ENCODE results near the gene CDC5L. TPM values are rescaled to one million over a fixed set of nuclear protein-coding genes. Genes with fewer than 3 reads are reported as not detected.

The CDC5L gene
- total and polyA plus RNA-seq, 3 donors from 2014 or later: 19.7 to 20.5 (median 20.3) TPM

DNA sequence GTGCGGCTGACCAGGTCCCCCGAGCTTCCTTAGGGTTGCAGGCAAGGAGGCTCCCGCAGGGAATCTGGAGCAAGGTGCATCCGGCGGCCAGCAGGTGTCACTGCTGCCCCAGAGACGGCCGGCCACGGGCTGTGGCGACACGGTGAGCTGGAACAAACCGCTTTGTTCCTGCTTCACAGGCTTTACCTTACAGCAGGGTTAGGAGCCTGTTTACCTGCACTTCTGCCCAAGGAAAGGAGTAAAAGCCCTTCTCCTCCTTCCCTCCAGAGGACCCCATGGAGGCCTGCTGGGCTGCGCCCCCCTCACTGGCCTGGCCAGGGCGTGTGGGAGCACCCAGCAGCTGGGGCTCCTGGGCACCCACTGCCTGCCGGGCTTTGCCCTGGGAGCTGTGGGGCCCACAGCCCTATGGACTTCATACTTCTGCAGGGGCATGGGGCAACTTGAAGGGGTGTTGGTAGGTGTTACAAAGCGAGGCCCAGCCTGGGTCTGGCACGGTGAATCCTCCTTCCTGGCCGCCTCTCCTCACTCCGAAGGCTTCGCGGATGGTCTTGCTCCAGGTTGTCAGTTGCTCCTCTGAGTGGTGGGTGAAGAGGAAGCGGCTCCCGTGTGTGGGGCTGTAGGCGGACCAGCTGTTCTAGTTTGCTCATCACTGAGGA, 88.4 kb downstream of the CDC5L start:
- DNase-seq: peak; percentile 81
- no peaks in the 10 kb centered on the region for H3K27me3 ChIP-seq
- TF ChIP-seq POLR2A (IDR thresholded peaks at IDR 0.05) (no peak), CTCF (IDR thresholded peaks at IDR 0.05) (peak; percentile 87 to 94 (median 92))
- no peak overlapping the region for H3K4me3 ChIP-seq
- no peaks in the 10 kb centered on the region for H3K36me3 ChIP-seq (ENCODE audit: low read depth, missing control alignments)
- peaks cover 10% of the 10 kb centered on the region for H3K4me1 ChIP-seq
- intact Hi-C loops (cut with DNase I; ENCODE audit: low total_unique reads): no loop called here
- H3K27ac ChIP-seq: no peak overlapping the region
- no peaks in the 10 kb centered on the region for H3K9me3 ChIP-seq
- 37 to 44% methylated on average over 12 to 23 of the region's 23 CpGs for WGBS, 2 donors

- DNase-seq: no peak
- Histone ChIP-seq H3K4me1 (peaks cover 10% of the 10 kb centered on the region), H3K36me3 (ENCODE audit: low read depth, missing control alignments) (no peaks in the 10 kb centered on the region), H3K9me3 (no peaks in the 10 kb centered on the region), H3K27me3 (no peaks in the 10 kb centered on the region), H3K4me3 (no peak overlapping the region), H3K27ac (no peak overlapping the region)
- intact Hi-C loops (cut with DNase I; ENCODE audit: low total_unique reads): no loop called here
- TF ChIP-seq CTCF (IDR thresholded peaks at IDR 0.05) (no peak), POLR2A (IDR thresholded peaks at IDR 0.05) (no peak)
- 86 to 95% methylated on average over 9 to 10 of the region's 10 CpGs for WGBS, 2 donors
Observed at GRCh38 chr6:44476849-44477248, 89.3 kb downstream of the CDC5L start.

GRCh38 chr6:44477293-44477894, 89.9 kb downstream of the CDC5L start:
- Histone ChIP-seq H3K27ac (no peak overlapping the region), H3K4me3 (no peak overlapping the region), H3K27me3 (no peaks in the 10 kb centered on the region), H3K4me1 (peaks cover 10% of the 10 kb centered on the region), H3K9me3 (no peaks in the 10 kb centered on the region), H3K36me3 (ENCODE audit: low read depth, missing control alignments) (no peaks in the 10 kb centered on the region)
- no peak for TF ChIP-seq CTCF (IDR thresholded peaks at IDR 0.05)
- intact Hi-C loops (cut with DNase I; ENCODE audit: low total_unique reads): no loop called here
- WGBS, 2 donors: 74 to 81% methylated on average over 4 to 5 of the region's 5 CpGs
- DNase-seq: no peak

DNA sequence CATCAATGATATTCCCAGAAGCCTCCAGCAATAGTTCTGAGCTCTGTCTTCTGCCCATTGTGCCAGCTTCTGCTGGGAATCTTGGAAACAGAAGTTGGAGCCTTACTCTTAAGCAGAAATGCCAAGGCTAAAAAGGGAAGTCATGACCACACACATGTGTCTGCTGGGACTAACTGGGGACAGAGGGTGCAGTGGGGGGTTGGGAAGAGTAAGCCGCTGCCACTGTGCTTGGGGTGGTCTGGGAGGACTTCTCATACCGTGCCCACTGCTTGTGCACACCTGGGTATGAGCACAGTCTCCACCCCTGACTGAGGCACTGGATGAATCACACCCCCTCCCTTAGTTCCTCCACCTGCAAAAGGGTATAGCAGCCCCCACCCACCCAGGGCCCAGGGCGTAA, 90.7 kb downstream of the CDC5L start:
- 83 to 88% methylated on average over 3 of the region's 3 CpGs for WGBS, 2 donors
- Histone ChIP-seq H3K36me3 (ENCODE audit: low read depth, missing control alignments) (no peaks in the 10 kb centered on the region), H3K4me3 (no peak overlapping the region), H3K27me3 (no peaks in the 10 kb centered on the region), H3K4me1 (peaks cover 10% of the 10 kb centered on the region), H3K9me3 (no peaks in the 10 kb centered on the region), H3K27ac (no peak overlapping the region)
- no peak for DNase-seq
- no peak for TF ChIP-seq POLR2A (IDR thresholded peaks at IDR 0.05)
- intact Hi-C loops (cut with DNase I; ENCODE audit: low total_unique reads): no loop called here

DNA sequence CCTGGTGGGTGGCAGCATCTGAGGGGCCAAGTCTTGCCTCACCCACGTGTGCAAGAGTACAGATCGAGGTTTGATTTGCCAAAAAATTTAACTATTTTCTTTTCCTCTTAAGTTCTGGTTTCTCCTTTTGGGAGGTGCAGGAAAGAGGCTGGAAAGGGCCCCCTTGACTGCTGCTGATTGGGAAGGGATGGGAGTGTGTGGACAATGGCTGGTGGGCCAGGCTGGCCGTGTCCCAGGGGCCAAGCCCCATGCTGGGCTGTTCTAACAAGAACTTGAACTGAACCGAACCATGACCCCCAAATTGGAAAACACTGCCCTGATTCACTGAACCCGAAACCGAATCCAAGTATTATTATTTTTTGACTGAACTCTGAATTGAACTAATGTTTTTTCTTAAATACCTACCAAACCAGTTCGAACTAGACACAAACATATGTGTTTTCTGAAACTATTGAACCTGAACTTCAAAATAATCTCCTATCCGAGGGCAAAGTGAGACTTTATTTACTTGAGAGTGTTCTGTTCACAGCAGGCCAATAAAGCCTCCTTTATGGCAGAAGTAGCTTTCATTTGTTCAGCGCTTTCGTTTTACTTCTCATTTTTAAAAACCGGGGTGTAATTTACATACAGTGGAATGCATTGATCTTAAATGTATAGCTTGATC, 91.2 kb downstream of the CDC5L start:
- no peak for TF ChIP-seq POLR2A (IDR thresholded peaks at IDR 0.05)
- TF ChIP-seq CTCF (IDR thresholded peaks at IDR 0.05): no peak
- Histone ChIP-seq H3K27ac (no peak overlapping the region), H3K9me3 (no peaks in the 10 kb centered on the region), H3K4me3 (no peak overlapping the region), H3K36me3 (ENCODE audit: low read depth, missing control alignments) (no peaks in the 10 kb centered on the region), H3K4me1 (peaks cover 10% of the 10 kb centered on the region), H3K27me3 (no peaks in the 10 kb centered on the region)
- WGBS, 2 donors: 73 to 76% methylated on average over 11 of the region's 11 CpGs
- no peak for DNase-seq
- intact Hi-C loops (cut with DNase I; ENCODE audit: low total_unique reads): no loop called here
